Measurements from ENCODE around the gene MAX.
"Not testable (repeated sequence)": the region's sequence is repeated elsewhere in the genome, so short reads cannot be mapped to it uniquely, and the experiment has no call there.

Gene MAX

DNA sequence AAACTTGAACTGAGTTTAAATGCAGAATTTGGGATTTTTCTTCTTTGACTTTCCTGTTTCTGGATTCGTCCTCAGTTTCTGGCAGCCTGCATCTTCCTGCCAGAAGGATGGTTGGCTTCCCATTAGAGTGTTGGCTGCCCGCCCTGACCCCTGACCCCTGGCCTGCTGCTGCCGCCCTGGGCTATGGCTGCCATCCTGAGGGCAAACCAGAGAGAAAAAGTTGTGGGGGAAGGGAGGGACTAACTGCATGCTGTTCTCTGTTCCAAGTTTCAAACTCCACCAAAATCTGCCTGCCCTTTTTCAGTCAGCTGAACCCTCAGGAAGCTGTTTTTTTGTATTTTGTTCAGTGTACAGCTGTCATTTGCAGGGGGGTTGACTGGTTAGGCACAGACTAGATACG is 67.3 kb downstream of the MAX start:
- no peak for DNase-seq (ENCODE audit: low read depth)

DNA sequence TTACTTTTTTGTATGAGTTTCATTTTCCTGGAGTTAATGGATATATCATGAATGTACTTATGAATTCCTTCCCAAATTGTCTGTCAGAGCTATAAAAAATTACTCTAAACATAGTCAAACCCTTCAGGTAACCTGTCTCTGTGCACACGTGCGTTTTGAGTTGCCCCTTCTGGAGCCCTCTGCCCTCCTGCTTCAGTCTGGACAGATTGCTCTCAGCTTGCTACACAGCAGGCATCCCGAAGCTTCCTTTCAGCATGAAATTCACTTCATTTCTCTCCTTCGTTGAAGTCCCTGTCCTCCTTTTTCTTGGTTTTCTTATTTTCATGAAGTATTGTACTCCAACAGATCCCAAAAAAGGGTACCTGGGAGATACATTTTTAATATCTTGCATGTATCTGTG is 68.3 kb downstream of the MAX start:
- DNase-seq (ENCODE audit: low read depth): no peak

DNA sequence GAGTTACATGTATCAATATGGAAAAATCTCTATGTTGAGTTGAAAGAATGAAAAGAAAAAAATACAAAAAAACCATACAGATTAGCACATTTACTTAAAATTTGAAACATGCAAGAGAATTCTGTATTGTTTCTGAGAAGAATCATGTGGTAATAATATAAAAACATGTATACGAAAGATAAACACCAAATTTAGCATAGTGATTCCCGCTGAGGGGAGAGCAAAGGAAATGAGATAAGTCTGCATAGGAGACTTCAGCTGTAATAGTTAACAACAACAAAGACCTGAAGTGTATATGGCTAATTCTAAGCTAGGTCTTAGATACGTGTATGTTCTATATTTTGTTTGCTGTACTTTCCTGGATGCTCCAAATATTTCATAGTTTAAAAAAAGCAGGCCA is 69.1 kb downstream of the MAX start:
- DNase-seq (ENCODE audit: low read depth): no peak

DNA sequence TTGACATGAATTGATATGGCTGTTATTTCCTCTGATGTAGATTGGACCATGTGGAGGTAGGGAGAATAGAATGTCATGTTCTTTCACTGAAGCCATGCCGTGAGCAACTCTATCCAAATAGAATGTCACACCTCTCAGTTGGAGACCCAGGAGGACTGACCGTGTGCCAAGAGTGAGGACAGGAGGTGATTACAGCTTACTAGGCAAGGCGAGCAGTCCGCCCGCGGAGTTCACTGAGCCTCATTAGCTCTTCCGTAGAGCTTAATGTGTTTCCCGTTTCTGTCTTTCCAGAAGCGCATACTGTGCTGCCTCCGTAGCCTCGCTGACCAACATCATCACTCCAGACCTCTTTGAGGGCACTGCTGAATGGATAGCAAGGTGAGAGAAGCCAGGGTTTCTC is 70.0 kb downstream of the MAX start:
- no peak for DNase-seq (ENCODE audit: low read depth)

DNA sequence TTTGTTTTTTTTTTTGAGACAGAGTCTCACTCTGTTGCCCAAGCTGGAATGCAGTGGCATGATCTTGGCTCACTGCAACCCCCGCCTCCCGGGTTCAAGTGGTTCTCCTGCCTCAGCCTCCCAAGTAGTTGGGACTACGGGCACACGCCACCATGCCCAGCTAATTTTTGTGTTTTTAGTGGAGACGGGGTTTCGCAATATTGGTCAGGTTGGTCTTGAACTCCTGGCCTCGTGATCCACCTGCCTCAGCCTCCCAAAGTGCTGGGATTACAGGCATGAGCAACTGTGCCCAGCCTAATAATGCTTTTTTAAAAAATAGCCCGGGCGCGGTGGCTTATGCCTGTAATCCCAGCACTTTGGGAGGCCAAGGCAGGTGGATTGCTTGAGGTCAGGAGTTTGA is 71.0 kb downstream of the MAX start:
- not testable (repeated sequence) for DNase-seq (ENCODE audit: low read depth)

DNA sequence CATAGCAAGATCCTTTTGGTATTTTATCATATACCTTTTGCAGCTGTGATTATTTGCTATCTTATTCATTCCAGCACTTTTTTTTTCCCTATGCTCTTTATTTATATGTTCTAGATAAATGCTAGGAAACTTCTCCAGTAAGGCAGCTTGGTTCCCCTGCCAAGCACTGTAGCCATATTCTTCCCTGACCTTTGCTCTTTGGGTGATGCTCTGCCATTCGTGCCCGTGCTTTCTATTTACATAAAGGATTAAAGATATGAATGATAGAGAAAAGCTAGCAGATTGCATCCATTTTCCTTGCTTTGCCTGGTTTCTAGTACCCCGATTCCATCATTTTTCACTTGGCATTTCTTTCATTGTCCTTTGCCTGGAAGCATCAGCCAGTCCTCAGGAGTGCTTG is 73.4 kb downstream of the MAX start:
- no peak for DNase-seq (ENCODE audit: low read depth)

DNA sequence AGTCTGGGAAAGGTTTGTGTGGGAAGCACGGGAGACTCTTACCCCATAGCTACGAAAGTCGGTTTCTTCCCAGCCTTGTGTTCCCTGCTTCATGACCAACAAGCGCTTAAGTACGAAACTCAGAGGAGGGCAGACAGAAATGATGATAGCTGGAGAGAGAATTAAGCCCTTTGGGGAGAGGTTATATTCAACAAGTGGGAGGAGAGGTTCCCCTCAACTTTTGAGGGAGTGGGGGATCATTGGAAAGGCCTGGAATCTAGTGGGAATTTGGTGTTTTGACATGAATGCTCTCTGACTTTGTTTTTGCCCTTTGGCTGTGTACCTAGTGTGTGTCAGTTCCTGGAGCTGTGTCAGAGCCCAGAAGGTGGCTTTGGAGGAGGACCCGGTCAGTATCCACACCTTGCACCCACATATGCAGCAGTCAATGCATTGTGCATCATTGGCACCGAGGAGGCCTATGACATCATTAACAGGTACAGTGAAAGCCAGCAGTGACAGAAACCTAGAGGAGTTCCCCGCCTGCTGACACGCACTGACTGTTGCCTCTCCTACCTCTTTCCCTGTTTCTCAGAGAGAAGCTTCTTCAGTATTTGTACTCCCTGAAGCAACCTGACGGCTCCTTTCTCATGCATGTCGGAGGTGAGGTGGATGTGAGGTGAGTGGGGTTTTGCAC is 75.1 kb downstream of the MAX start:
- no peak for DNase-seq (ENCODE audit: low read depth)

DNA sequence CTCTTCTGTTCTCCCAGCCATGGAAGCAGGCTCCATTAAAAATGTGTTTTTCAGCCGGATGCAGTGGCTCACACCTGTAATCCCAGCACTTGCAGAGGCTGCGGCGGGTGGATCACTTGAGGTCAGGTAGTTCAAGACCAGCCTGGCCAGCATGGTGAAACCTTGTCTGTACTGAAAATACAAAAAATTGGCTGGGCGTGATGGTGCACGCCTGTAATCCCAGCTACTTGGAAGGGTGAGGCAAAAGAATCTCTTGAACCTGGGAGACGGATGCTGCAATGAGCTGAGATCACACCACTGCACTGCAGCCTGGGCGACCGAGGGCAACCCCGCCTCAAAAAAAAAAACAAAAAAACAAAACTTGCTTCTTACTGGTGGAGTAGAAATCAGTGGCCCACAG is 75.8 kb downstream of the MAX start:
- DNase-seq (ENCODE audit: low read depth): no peak

DNA sequence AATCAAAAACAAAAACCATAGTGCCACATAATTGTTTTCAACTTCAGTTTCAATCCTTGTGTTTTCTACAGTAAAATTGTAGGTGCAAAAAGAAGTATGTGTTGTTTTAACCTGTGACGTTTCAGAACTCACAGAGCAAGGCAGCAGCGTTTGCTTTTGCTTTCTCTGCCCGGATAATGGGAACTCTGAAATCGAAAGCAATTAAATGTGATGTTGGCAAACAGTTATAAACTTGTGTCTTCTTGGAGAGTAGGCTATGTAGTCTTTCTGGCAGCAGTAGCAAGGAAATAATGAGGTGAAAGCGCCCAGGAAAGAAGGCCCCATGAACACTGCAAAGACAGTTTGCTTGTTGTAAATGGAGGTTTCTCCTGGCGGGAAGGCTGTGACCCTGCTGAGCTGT is 76.5 kb downstream of the MAX start:
- no peak for DNase-seq (ENCODE audit: low read depth)
